HEK293 (cell line): Measurements from ENCODE around the gene DHRS7B.

ENCODE experiments used
- CTCF ChIA-PET: fragments of 350-600 bp; formaldehyde crosslinking; extraction: SDS; loops from one replicate; lab custom pipeline; 2021; ENCODE audit warnings: antibody characterized with exemption; lab: Yijun Ruan, JAX
- POLR2A ChIA-PET: fragments of 300-600 bp; formaldehyde crosslinking; extraction: SDS; loops from one replicate; lab custom pipeline; 2020; ENCODE audit warnings: antibody characterized with exemption, inconsistent platforms; lab: Yijun Ruan, JAX
- H3K27ac ChIP-seq: fragments of 200-500 bp; sonication (Bioruptor generic); 2 replicates; pipeline ENCODE4 v1.5.1; 2014; ENCODE audit warnings: low read depth, low read length, control low read depth, inconsistent platforms; ENCODE audit errors: extremely low read depth
- H3K36me3 ChIP-seq, 2 experiments: fragments of 200-500 bp in 1 of 2; sonication (Bioruptor generic) in 1 of 2; 1 replicate in 1 of 2; 2 replicates in 1 of 2; pipeline ENCODE4 v1.5.1; 2014 to 2017; ENCODE audit warnings: inconsistent platforms in 2 of 2, low read length in 2 of 2; ENCODE audit not compliant: control insufficient read depth in 2 of 2, insufficient read depth in 1 of 2
- H3K4me1 ChIP-seq: fragments of 200-500 bp; sonication (Bioruptor generic); 2 replicates; pipeline ENCODE4 v1.5.1; 2014; ENCODE audit warnings: mild to moderate bottlenecking, low read length, inconsistent platforms; ENCODE audit not compliant: control insufficient read depth, insufficient read depth
- H3K4me3 ChIP-seq: 2 replicates; pipeline ENCODE4 v1.5.1; 2011; ENCODE audit warnings: low read depth, mild to moderate bottlenecking, control low read depth, low read length, moderate library complexity
- H3K9me3 ChIP-seq: fragments of 200-500 bp; sonication (Bioruptor generic); 2 replicates; pipeline ENCODE4 v1.5.1; 2014; ENCODE audit warnings: low read depth, low read length, inconsistent platforms; ENCODE audit not compliant: control insufficient read depth, insufficient read depth
- INSM2 ChIP-seq: fragments of 450-650 bp; formaldehyde crosslinking; IDR thresholded peaks from 2 replicates; pipeline ENCODE4 v1.5.1; 2016; ENCODE audit warnings: missing biosample characterization, missing genetic modification characterization
- KLF1 ChIP-seq: fragments of 450-650 bp; formaldehyde crosslinking; IDR thresholded peaks from 2 replicates; pipeline ENCODE4 v1.5.1; 2016; ENCODE audit warnings: missing biosample characterization, missing genetic modification characterization
- MEIS1 ChIP-seq: sonication (generic); formaldehyde crosslinking; IDR thresholded peaks from 2 replicates; pipeline ENCODE4 v1.8.1; 2022; ENCODE audit warnings: missing genetic modification reagents, mild to moderate bottlenecking, borderline replicate concordance
- PRDM4 ChIP-seq: fragments of 450-650 bp; formaldehyde crosslinking; IDR thresholded peaks from 2 replicates; pipeline ENCODE4 v1.5.1; 2017; ENCODE audit warnings: missing biosample characterization, missing genetic modification characterization
- TRIM28 ChIP-seq: IDR thresholded peaks from 2 replicates; pipeline ENCODE4 v1.6.1; 2011; ENCODE audit warnings: low read length, control low read depth, borderline replicate concordance
- YY2 ChIP-seq: fragments of 450-650 bp; formaldehyde crosslinking; IDR thresholded peaks from 2 replicates; pipeline ENCODE4 v1.5.1; 2016; ENCODE audit warnings: missing biosample characterization, missing genetic modification characterization
- ZIC2 ChIP-seq: fragments of 450-650 bp; formaldehyde crosslinking; IDR thresholded peaks from 2 replicates; pipeline ENCODE4 v1.5.1; 2016; ENCODE audit warnings: missing biosample characterization, missing genetic modification characterization
- ZNF148 ChIP-seq: fragments of 450-650 bp; formaldehyde crosslinking; IDR thresholded peaks from 2 replicates; pipeline ENCODE4 v1.5.0; 2017; ENCODE audit warnings: missing biosample characterization, missing genetic modification characterization, borderline replicate concordance
- ZNF571 ChIP-seq: fragments of 450-650 bp; formaldehyde crosslinking; IDR thresholded peaks from 2 replicates; pipeline ENCODE4 v1.5.0; 2017; ENCODE audit warnings: missing biosample characterization, missing genetic modification characterization
- ZNF843 ChIP-seq: fragments of 450-650 bp; formaldehyde crosslinking; IDR thresholded peaks from 2 replicates; pipeline ENCODE4 v1.5.1; 2016; ENCODE audit warnings: missing biosample characterization, missing genetic modification characterization
- TF ChIP-seq, protein P1 (sequence below): fragments of 450-650 bp; formaldehyde crosslinking; IDR thresholded peaks from 2 replicates; pipeline ENCODE4 v1.5.1; 2016; ENCODE audit warnings: missing biosample characterization, missing genetic modification characterization
- TF ChIP-seq, protein P2 (sequence below): fragments of 450-650 bp; formaldehyde crosslinking; IDR thresholded peaks from 2 replicates; pipeline ENCODE4 v1.5.1; 2016; ENCODE audit warnings: missing biosample characterization, missing genetic modification characterization, borderline replicate concordance

Gene DHRS7B

DNA sequence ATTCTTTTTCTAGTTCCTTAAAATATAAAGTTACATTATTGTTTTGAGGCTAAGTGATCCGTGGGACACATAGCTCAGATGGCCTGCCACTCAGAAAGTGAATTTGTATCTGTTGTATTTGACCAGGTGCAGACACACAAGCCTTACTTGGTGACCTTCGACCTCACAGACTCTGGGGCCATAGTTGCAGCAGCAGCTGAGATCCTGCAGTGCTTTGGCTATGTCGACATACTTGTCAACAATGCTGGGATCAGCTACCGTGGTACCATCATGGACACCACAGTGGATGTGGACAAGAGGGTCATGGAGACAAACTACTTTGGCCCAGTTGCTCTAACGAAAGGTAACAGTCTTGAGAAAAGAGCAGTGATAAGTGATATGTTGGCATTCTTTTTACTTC, 56.7 kb downstream of the DHRS7B start (continued):
- TF ChIP-seq ZNF571 (tag by site-specific recombination) (no peak), KLF1 (tag by site-specific recombination) (no peak), ZNF843 (tag by site-specific recombination) (no peak), ZIC2 (tag by site-specific recombination) (no peak), MEIS1 (CRISPR knock-in tag) (no peak)

GRCh38 chr17:21184570-21184969, 57.8 kb downstream of the DHRS7B start:
- TF ChIP-seq YY2, result no peak
- no peak for TF ChIP-seq ZNF148 (tag by site-specific recombination)
- TF ChIP-seq, protein P1, sequence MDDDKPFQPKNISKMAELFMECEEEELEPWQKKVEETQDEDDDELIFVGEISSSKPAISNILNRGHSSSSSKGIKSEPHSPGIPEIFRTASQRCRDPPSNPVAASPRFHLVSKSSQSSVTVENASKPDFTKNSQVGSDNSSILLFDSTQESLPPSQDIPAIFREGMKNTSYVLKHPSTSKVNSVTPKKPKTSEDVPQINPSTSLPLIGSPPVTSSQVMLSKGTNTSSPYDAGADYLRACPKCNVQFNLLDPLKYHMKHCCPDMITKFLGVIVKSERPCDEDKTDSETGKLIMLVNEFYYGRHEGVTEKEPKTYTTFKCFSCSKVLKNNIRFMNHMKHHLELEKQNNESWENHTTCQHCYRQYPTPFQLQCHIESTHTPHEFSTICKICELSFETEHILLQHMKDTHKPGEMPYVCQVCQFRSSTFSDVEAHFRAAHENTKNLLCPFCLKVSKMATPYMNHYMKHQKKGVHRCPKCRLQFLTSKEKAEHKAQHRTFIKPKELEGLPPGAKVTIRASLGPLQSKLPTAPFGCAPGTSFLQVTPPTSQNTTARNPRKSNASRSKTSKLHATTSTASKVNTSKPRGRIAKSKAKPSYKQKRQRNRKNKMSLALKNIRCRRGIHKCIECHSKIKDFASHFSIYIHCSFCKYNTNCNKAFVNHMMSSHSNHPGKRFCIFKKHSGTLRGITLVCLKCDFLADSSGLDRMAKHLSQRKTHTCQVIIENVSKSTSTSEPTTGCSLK (tag by site-specific recombination), result no peak
- TF ChIP-seq TRIM28, result no peak
- TF ChIP-seq INSM2 (tag by site-specific recombination), result no peak
- no peak for TF ChIP-seq PRDM4 (tag by site-specific recombination)
- TF ChIP-seq, protein P2, sequence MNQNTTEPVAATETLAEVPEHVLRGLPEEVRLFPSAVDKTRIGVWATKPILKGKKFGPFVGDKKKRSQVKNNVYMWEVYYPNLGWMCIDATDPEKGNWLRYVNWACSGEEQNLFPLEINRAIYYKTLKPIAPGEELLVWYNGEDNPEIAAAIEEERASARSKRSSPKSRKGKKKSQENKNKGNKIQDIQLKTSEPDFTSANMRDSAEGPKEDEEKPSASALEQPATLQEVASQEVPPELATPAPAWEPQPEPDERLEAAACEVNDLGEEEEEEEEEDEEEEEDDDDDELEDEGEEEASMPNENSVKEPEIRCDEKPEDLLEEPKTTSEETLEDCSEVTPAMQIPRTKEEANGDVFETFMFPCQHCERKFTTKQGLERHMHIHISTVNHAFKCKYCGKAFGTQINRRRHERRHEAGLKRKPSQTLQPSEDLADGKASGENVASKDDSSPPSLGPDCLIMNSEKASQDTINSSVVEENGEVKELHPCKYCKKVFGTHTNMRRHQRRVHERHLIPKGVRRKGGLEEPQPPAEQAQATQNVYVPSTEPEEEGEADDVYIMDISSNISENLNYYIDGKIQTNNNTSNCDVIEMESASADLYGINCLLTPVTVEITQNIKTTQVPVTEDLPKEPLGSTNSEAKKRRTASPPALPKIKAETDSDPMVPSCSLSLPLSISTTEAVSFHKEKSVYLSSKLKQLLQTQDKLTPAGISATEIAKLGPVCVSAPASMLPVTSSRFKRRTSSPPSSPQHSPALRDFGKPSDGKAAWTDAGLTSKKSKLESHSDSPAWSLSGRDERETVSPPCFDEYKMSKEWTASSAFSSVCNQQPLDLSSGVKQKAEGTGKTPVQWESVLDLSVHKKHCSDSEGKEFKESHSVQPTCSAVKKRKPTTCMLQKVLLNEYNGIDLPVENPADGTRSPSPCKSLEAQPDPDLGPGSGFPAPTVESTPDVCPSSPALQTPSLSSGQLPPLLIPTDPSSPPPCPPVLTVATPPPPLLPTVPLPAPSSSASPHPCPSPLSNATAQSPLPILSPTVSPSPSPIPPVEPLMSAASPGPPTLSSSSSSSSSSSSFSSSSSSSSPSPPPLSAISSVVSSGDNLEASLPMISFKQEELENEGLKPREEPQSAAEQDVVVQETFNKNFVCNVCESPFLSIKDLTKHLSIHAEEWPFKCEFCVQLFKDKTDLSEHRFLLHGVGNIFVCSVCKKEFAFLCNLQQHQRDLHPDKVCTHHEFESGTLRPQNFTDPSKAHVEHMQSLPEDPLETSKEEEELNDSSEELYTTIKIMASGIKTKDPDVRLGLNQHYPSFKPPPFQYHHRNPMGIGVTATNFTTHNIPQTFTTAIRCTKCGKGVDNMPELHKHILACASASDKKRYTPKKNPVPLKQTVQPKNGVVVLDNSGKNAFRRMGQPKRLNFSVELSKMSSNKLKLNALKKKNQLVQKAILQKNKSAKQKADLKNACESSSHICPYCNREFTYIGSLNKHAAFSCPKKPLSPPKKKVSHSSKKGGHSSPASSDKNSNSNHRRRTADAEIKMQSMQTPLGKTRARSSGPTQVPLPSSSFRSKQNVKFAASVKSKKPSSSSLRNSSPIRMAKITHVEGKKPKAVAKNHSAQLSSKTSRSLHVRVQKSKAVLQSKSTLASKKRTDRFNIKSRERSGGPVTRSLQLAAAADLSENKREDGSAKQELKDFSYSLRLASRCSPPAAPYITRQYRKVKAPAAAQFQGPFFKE, result no peak
- Histone ChIP-seq H3K27ac (no peak overlapping the region), H3K36me3 (peaks cover 15 to 47% of the 10 kb centered on the region in 2 experiments), H3K4me3 (no peak overlapping the region), H3K4me1 (no peaks in the 10 kb centered on the region), H3K9me3 (no peaks in the 10 kb centered on the region)
- POLR2A ChIA-PET, result no interaction called here
- CTCF ChIA-PET, result no interaction called here
